GM19023 (cell line): ENCODE data around the gene AFG1L.
"Not testable (repeated sequence)": the region's sequence is repeated elsewhere in the genome, so short reads cannot be mapped to it uniquely, and the experiment has no call there.

Experiments used
- ATAC-seq: cut with Tn5 transposase; IDR thresholded peaks from one replicate; pipeline ENCODE4 v1.9.1; 2021; ENCODE audit warnings: mild to moderate bottlenecking, moderate library complexity; ENCODE audit not compliant: unreplicated experiment

AFG1L gene

DNA sequence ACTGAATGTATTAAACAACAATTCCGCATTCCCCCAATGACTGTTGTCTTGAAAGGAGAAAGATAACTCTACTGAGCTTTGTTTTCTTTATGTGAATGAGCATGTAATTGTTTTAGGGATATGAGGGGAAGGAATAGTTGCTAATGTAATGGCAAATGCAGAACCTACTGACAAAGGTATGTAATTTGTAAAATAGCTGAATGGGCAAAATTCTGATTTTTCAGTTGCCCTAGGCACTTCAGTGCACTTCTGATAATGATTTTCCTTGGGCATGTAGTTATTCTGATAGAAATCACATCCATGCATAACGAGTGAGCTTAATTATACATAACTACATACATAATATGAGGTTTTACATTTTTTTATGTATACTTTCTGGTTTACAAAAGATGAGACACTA lies 212.5 kb downstream of the AFG1L start:
- no peak for ATAC-seq

DNA sequence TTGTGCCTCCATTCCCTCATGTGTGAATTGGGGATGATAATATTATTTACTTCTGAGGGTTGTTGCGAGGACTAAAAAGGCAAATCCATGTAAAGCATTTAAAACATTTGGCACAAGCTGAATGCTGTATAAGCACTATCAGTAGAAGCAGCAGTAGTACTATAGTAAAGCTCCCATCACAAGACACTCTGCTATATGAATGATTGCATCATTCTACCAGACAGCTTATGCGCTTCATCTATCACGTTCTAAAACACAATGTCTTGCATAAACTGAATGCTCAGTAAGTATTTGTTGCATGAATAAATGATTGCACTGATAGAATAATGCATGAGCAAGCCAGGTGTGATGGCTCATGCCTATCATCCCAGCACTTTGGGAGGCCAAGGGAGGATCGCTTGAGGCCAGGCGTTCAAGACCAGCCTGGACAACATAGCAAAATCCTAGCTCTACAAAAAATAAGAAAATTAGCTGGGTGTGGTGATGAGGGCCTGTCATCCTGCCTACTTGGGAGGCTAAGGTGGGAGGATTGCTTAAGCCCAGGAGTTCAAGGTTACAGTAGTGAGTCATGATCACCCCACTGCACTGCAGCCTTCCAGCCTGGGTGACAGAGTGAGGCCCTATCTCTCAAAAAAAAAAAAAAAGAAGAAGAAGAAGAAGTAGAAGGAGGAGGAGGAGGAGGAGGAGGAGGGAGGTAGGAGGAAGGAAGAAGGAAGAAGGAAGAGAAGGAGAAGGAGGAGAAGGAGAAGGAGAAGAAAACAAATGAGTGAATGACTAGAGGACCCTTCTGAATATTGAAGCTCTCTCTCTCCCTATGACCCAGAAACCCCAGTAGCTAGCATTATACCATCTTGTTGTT lies 215.8 kb downstream of the AFG1L start:
- ATAC-seq: no peak

DNA sequence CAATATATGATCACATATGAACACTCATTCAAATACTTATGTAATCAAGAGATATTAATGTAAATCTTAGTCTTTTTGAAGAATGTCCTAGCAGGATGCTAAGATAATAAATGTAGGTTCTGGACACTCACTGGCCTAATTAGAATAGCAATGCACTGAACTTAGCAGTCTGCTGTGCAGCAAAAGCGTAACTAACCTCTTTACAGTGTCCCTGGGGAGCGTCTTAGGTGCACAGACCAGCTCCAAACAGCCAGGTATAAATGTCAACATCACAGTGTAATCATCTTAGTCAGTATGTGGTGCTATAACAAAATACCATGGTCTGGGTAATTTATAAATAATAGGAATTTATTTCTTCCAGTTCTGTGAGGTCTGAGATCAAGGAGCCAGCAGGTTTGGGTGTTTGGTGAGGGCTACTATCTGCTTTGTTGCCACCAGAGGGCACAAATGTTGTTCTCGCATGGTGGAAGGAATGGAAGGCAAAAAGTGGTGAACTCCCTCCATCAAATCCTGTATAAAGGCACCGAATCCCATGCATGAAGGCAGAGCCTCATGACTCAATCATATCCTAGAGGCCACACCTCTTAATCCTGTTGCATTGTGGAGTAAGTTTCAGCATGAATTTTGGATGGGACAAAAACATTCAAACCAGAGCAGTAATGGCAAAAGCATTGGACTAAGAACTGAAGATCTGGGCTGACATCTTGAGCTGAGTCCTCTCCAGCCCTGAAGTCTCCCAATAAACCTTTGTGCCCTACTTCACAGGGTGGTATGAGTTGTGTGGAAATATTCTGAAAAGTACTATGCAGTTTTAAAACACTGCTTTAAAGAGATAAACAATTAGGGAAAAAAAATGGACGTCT lies 224.1 kb downstream of the AFG1L start:
- ATAC-seq: no peak

DNA sequence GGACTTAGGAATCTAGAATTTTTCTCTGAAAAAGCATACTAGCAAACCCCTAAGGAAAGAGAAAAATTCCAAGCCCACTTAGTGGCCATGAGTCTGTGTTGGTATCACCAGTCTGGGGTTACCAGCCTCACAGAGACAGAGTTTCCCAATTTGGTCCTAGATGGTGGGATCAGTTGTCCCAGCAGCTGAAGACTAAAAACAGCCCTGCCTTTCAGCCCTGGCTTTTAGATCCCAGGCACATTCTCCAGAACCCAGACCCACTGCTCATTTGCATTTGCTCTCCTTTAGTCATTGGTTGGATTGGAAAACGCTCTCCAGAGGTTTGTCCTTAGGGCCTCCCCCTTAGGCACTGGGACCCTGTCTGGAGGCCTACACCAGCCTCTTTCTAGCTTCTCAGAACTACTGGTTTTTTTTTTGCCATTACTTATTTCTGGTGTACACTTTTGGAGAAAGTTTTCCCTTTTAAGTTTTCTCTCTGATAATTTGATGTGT lies 226.8 kb downstream of the AFG1L start:
- no peak for ATAC-seq

DNA sequence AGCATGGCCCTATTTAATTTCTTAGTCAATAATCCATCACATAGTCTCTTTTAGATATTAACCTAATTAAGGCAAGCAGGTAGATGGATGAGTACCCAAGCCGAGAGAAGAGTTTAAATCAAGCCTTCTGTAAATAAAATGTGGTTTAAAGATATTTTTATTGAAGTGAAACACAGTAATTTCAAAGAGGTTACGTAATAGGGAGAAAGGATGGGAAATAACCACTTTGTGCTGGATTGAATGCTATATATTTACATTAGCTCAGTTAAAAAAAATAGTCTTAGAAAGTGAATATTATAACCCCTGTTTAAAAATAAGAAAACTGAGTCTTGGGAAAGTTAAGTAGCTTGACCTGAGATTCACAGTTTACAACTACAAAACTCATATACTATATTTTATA lies 228.8 kb downstream of the AFG1L start:
- ATAC-seq: no peak

DNA sequence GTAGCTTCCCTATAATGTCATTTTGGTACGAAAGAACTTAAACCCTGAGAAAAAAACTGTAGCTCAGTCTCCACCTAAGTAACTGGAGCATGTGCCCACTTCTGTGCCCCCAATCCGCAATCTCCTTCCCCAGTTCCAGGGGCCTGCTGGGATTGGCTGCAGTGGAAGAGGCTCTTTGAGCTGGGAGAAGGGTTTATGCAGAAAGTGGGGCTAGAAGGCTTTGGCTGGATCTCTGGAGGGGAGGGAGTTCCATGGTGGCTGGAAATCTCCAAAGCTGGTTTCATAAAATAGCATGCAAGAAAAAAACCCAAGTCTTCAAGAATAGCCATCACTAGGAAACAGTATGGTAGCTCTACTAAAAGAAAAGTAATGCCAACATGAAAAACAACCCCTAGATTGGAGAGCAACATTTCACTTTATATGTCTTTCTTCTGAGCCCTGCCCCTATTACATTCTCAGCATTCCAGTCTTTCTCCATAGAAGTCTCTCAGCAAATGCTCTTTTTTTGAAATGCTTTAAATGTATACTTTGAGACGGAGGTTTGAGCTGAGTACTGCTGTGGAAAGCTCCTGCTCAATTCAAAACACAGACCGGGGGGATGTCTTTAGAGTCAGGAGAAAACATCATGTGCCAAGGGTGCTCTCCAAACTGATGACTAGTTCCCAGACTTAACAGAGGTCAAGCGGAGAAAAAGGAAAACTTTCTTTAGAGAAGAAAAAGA lies 229.8 kb downstream of the AFG1L start:
- no peak for ATAC-seq

DNA sequence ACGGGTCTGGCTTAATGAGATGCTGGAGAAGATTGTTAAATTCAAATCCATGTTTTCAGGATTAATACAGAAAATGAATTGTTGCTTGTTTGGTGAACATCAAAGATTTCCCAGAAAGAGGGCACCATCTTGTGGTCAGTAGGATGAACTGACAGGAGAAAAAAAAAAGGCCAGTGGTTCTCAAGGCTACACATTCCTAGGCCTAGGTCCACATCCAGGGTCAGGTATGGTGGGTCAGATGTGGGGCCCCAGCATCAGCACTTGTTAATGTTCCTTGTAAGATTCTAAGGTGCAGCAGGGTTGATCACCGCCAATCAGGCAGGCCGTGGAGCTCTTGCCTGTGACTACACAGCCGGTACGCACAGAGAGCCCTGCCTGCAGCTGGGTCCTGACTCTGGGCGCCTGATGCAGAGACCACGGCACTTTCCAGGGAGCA lies 231.9 kb downstream of the AFG1L start:
- no peak for ATAC-seq

DNA sequence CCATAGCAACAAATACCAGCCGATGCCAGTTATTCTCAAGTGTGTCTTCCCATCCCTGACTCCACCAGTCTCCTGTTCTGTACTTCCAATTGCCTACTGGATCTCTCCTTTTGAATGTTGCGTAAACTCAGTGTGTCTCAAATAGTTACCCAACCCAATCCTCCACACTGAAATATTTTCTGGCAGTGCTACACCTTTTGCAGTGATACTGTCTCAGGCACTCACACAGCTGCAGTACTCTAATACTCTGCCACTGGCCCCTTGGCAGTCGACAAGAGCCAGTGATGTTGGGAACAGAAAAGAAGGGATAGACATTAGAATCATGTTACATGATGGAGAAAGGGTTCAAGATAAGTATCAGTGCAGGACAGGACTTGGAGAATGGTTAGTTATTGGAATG lies 234.0 kb downstream of the AFG1L start:
- ATAC-seq: no peak

DNA sequence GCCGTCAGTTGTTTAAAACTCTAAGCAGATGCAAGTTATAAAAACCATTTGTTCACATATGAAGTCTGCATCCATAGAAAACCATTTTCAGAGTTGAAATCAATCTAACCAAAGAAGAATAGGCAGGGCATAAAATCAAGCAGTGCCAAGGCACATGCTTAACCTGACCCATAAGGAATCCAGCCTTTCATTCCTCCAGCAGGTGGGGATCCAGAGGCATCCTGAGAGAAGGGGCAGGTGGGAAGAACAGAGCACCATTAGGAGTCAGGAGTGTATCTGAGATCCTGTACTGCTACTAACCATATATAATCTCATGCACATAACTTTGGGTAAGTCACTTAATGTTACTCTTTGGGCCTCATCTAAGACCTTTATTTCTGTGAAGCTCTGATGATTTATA lies 236.5 kb downstream of the AFG1L start:
- ATAC-seq: no peak

DNA sequence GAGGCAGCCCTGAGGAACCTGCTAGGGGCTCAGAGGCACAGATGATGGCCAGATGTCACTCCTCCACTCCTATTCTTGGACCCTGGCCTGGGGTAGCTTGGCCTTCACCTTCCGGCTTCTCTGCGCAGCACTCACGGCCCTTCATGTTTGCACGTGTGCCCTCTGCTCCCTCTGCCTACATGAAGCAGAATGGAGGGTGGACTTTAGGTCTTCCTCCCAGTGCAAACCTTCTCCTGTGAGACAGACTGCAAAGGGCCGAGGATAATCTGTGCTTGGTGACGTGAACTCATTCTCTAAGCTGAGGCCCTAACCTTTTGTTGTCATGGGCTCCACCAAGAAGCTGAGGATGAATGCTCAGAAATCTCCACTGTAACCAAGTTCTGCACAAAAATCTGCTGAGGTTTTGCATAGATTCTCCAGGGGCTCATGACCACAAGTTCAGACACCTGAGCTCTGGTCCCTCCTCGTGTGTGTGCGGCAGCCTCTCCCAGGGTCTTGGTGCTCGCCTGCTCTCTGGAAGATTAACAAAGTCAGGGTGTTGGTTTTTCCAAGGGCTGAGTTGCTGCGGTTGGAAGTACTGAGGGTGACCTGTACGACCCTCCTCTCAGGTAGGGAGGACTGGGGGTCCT lies 240.4 kb downstream of the AFG1L start:
- ATAC-seq: no peak

DNA sequence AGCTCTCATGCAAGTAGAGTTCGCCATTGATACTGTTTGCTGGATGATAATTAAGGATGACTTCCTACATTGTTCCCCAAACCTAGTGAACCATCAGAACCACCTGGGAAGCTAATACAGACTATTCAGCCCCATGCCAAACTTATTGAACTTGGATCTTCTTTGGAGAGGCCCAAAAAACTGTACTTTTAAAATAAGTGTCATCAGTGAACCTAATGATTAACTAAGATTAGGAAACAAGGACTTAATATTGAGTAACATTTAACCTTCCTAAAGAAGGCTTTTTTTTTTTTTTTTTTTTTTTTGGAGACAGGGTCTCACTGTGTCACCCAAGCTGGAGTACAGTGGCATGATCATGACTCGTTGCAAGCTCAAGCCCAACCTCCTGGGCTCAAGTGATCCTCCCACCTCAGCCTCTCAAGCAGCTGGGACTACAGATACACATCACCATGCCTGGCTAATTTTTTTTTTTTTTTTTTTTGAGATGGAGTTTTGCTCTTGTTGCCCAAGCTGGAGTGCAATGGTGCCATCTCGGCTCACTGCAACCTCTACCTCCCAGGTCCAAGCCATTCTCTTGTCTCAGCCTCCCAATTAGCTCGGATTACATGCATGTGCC lies 241.2 kb downstream of the AFG1L start:
- ATAC-seq: not testable (repeated sequence)

DNA sequence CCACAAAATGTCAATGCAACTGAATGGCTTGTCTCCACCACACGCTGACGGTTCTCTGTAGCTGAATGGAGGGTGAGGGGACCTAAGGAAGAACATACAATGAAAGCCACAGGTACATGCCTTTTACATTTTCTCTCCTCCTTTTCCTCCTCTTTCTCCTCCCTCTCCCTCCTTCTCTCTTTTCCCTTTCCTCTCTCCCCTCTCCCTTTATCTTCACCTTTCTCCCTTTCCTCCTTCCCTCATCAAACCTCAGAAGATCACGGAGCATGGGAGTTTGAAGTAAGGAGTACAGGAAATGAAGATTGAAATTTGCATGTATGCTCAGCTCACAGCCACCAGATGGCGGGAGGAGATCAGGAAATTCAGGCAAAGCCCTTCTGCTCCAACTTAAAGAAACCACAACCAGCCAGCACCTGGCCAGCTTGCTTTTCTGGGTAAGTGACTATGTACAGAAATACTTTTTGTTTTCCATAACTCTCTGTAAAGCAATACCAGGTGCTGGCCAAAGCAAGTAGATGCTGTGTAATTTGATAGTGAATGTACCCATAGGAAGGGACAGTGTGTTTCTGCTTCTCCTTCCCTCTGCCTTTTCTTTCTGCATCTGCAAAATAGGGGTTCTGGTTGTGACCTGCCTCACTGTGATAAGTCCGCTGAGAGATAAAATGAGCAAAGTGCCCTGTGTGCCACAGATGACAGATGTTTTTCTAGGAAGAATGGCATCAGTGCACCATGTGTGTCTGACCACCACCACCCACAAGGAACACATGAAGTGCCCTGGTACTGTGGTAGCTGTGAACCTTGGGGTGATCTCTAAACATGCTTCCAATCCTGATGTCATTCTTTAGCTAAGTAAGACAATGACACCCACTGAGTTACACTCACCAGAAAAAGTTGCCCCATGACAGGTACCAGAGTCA lies 247.2 kb downstream of the AFG1L start:
- ATAC-seq: no peak

DNA sequence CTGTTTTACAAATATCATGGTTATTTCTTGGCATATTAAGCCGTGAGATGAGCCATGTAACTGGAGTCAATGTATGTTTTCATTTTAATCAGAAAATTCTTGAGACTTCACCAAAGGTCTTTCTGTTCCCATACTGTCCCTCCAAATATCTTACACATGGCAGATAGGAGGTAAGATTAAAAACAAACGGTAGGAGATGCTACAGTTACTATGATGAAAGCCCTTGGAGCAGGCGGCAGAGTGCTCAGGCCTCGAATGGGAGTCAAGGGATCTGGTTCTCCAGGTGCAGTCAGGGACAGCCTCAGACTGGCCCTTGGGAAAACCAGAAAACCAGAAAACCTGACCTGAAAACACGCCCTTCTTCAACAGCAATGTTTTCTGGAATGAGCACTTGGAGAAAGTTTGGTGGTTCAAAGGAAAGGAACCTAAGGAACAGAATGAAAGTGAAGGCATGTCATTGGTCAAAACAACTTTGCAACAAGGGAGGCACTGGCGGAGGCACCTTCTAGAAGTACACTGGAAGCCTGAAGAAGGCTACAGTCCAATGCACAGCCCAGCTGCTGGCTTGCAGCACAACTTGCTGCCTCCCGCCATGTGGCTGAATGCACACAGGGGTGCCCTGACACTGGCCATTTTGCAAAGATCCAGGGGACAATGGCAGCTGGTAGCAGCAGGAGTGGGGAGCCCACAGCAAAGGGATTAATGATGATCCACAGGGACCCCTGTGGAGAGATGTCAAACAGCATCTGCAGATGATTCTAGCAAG lies 248.5 kb downstream of the AFG1L start:
- no peak for ATAC-seq

DNA sequence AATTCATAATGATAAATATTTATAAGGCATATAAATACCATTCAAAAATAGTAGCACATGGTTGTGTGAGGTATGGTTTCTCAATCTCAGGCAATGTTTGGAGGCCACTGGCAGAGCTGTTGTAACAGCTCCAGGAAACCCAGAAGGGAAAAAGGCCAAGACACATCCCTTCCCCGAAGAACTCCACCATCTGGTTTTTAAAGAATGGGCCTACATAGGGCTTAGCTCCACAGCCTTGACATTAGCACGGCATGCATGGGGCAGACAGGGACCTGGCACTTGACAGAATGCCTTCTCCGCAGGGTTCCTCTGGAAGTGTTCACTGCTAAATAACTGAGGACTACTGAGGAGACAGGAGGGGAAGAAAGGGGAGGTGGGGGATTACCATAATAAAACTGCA lies 249.8 kb downstream of the AFG1L start:
- ATAC-seq: no peak

DNA sequence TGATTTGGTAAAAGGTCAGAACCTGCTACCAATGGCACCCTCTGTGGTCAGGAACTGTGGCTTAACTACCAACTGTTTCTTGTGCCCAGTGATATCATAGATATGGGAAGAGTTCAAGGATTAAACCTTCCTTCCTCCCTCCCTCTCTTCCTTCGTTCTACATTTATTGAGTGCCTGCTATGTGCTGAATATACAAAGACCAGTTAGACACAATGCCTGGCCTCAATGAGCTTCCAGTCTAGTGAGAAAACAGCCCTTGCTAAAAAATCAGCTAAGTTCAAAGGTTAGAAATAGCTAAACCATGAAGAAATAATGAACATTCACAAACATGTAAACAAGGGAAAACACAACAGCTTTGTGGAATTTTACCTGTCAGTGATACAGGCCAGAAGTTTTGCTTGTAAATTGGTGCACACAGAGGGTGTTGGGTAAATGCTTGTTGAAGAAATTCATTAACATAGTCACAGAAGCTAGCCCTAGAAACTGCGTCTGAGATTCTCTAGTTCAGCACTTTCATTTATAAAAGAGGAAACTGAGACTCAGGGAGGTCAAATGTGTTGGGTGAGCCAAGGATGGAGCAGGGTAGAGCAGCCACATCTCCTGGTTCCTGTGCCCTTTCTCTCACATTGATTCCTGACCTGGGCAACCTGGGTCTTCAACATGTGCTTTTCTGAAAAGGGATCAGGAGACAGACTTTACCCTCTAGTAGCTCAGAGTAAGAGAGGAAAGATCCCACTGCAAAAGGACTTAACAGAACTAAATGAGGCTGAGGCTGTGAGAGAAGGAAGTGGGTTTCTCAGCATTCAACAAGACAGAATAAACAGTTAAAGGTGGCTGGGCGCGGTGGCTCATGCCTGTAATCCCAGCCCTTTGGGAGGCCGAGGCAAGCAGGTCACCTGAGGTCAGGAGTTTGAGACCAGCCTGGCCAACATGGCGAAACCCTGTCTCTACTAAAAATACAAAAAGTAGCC lies 251.5 kb downstream of the AFG1L start:
- no peak for ATAC-seq

DNA sequence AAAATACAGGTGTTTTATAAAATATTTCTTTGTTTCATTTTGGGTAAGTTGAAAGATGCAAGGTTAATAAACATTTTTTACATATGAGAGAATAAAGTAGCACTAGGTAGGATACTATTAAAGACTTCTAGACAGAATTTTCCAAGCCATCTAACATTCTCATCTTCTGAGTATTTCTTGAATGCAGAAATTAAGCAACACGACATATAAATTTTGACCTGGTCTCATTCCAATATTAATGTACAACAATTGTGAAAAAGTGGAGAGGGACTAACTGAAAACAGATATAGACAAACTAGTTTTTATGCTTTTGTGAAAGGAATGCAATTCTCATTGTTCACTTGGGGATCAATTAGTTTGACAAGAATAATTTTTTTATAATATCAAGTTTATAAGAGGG lies 254.4 kb downstream of the AFG1L start:
- ATAC-seq: no peak

DNA sequence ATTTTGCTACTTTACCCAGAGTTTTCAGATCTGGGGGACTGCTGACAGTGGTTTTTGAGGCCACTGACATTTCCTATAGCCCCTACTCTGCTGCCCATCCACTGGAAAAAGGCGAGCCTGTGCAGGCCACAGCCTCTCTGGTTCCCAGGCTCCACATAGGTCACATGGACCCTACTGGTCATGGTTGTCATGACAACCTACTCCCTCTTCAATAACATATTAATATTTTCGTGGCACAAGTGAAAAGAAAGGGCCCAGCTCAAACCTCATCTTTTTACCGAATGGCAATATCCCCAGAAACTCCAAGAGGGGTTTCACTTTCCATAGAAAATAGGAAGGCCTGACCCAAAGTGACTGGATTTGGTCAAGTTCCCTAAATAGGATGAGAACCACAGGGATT lies 254.9 kb downstream of the AFG1L start:
- no peak for ATAC-seq
